Effector memory CD4-positive, alpha-beta T cell (primary cell): Measurements from ENCODE around the gene TRAPPC10.

ENCODE experiments used
- DNase-seq, 3 donors: peaks; one replicate each; pipeline ENCODE4 v3.0.0-alpha.2; 2020
- H3K27ac ChIP-seq: 2 replicates; pipeline ENCODE4 v1.7.0; 2013; ENCODE audit warnings: mild to moderate bottlenecking, low read length, moderate library complexity; ENCODE audit not compliant: insufficient read depth, poor library complexity, severe bottlenecking
- H3K27me3 ChIP-seq: replicated peaks from 2 replicates; pipeline ENCODE4 v1.7.0; 2013; ENCODE audit warnings: mild to moderate bottlenecking, low read length; ENCODE audit not compliant: insufficient read depth, control insufficient read depth, poor library complexity, severe bottlenecking
- H3K36me3 ChIP-seq: 2 replicates; pipeline ENCODE4 v1.7.0; 2013; ENCODE audit warnings: mild to moderate bottlenecking, low read length, moderate library complexity; ENCODE audit not compliant: control insufficient read depth, insufficient read depth
- H3K4me1 ChIP-seq: 2 replicates; pipeline ENCODE4 v1.7.0; 2013; ENCODE audit warnings: low read length, mild to moderate bottlenecking; ENCODE audit not compliant: control insufficient read depth, insufficient read depth, poor library complexity, severe bottlenecking
- H3K4me3 ChIP-seq: 2 replicates; pipeline ENCODE4 v1.7.0; 2013; ENCODE audit warnings: low read length, low read depth, mild to moderate bottlenecking; ENCODE audit not compliant: insufficient read depth, poor library complexity, severe bottlenecking
- H3K9me3 ChIP-seq: 2 replicates; pipeline ENCODE4 v1.7.0; 2013; ENCODE audit warnings: mild to moderate bottlenecking, low read length, moderate library complexity; ENCODE audit not compliant: control insufficient read depth

Gene TRAPPC10

DNA sequence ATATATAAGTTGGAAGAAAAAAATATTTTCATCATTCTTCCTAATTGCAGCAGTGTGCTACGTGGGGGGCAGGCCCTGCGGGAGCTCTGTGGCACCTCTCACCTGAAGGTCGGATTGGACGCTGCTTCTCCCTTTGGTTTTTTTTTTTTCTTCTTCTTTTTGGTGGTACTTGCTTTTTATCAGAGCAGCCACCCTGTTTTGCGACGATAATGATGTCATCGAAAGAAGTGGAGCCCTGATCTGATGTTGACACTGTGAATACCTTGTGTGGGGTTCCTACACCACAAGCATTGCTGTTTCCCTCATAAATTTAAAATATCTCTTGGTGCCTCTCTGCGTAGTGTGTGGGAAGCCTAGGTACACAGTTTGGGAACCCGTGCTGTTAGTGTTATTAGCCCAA, 5.5 kb downstream of the TRAPPC10 start:
- H3K4me1 ChIP-seq = peaks cover 59% of the 10 kb centered on the region
- H3K27ac ChIP-seq = no peak overlapping the region
- no peak overlapping the region for H3K4me3 ChIP-seq
- no peaks in the 10 kb centered on the region for H3K27me3 ChIP-seq
- H3K9me3 ChIP-seq = no peaks in the 10 kb centered on the region
- no peak for DNase-seq
- H3K36me3 ChIP-seq = no peaks in the 10 kb centered on the region

GRCh38 chr21:44018127-44018526, 6.0 kb downstream of the TRAPPC10 start:
- H3K4me3 ChIP-seq = no peak overlapping the region
- H3K36me3 ChIP-seq = no peaks in the 10 kb centered on the region
- H3K27me3 ChIP-seq = no peaks in the 10 kb centered on the region
- H3K4me1 ChIP-seq = peaks cover 57% of the 10 kb centered on the region
- H3K9me3 ChIP-seq = no peaks in the 10 kb centered on the region
- no peak for DNase-seq
- H3K27ac ChIP-seq = no peak overlapping the region

GRCh38 chr21:44018813-44019567, 6.9 kb downstream of the TRAPPC10 start:
- no peak overlapping the region for H3K4me3 ChIP-seq
- no peak overlapping the region for H3K27ac ChIP-seq
- H3K9me3 ChIP-seq = no peaks in the 10 kb centered on the region
- H3K27me3 ChIP-seq = no peaks in the 10 kb centered on the region
- H3K4me1 ChIP-seq = peaks cover 50% of the 10 kb centered on the region
- no peaks in the 10 kb centered on the region for H3K36me3 ChIP-seq
- no peak for DNase-seq

DNA sequence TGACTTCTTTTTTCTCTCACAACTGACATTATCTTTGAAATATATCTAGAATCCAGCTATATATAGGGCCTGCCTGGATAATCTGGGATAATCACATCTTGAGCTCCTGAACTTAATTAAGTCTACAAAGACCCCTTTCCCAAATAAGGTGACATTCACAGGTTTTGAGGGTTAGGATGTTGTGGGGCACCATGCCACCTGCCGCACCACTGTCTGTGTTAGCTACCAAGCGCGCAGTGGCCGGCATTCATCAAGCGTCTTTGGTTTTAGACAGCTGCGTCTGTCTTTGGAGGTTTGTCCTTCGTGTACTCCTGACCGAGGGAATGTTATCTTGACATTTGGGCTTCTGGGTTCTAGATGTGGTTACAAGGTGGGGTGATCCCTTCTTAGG, 7.5 kb downstream of the TRAPPC10 start:
- no peak for DNase-seq
- Histone ChIP-seq H3K27ac (no peak overlapping the region), H3K36me3 (no peaks in the 10 kb centered on the region), H3K27me3 (no peaks in the 10 kb centered on the region), H3K9me3 (no peaks in the 10 kb centered on the region), H3K4me3 (no peak overlapping the region), H3K4me1 (peaks cover 44% of the 10 kb centered on the region)

- Histone ChIP-seq H3K27ac (peak overlapping the region; percentile 54), H3K4me3 (no peak overlapping the region), H3K4me1 (peaks cover 44% of the 10 kb centered on the region), H3K36me3 (no peaks in the 10 kb centered on the region), H3K27me3 (no peaks in the 10 kb centered on the region), H3K9me3 (no peaks in the 10 kb centered on the region)
- no peak for DNase-seq
These were observed 8.4 kb downstream of the TRAPPC10 start for GRCh38 chr21:44020551-44020950.

DNA sequence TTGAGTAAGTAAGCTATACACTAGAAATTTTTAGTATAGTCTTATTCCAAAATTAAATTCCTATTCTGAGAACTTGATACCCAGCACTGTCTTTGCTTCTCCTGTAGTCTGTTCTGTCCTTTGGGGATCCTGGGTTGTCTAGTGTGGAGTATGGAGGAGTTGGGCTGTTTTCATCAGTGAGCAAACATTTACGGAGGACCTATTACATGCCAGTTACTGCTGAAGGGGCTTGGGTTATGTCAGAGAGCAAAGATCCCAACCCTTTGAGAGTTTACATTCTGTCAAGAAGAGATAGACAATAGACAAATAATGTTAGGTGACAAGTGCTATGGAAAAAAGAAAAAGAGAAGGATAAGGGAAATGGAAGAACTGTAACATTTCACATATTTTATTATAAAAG, 9.0 kb downstream of the TRAPPC10 start:
- Histone ChIP-seq H3K4me1 (peaks cover 45% of the 10 kb centered on the region), H3K4me3 (no peak overlapping the region), H3K9me3 (no peaks in the 10 kb centered on the region), H3K27ac (peak overlapping the region; percentile 54), H3K36me3 (no peaks in the 10 kb centered on the region), H3K27me3 (no peaks in the 10 kb centered on the region)
- DNase-seq = no peak

- Histone ChIP-seq H3K4me1 (peaks cover 27% of the 10 kb centered on the region), H3K36me3 (no peaks in the 10 kb centered on the region), H3K4me3 (no peak overlapping the region), H3K9me3 (no peaks in the 10 kb centered on the region), H3K27me3 (no peaks in the 10 kb centered on the region), H3K27ac (no peak overlapping the region)
- no peak for DNase-seq
These were observed 12.1 kb downstream of the TRAPPC10 start for GRCh38 chr21:44024257-44024656.

DNA sequence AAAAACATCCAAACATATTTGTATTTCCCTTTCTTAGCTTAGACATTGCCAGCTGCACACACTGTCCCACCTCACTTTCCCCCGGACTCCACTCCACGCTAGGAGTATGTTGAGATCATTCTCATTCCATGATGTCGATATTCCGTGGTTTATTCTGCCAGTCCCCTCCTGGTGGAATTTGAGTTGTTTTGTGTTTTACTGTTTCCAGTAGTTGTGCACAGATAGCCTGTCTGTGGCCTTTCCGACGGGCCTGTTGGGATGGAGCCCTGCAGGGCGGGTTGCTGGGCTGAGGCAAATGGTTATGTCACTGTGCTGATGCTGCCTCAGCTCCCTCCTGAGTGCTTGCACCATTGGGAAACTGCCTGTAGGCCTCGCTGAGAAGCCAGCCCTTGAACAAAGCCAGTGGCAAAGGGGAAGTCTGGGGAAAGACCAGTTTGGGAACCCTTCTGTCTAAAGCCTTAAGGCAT, 12.8 kb downstream of the TRAPPC10 start:
- H3K9me3 ChIP-seq = no peaks in the 10 kb centered on the region
- no peak overlapping the region for H3K27ac ChIP-seq
- no peaks in the 10 kb centered on the region for H3K36me3 ChIP-seq
- DNase-seq = no peak
- peaks cover 21% of the 10 kb centered on the region for H3K4me1 ChIP-seq
- no peaks in the 10 kb centered on the region for H3K27me3 ChIP-seq
- H3K4me3 ChIP-seq = no peak overlapping the region

- Histone ChIP-seq H3K4me3 (no peak overlapping the region), H3K27ac (no peak overlapping the region), H3K4me1 (peaks cover 16% of the 10 kb centered on the region), H3K9me3 (no peaks in the 10 kb centered on the region), H3K27me3 (no peaks in the 10 kb centered on the region), H3K36me3 (peaks cover 3% of the 10 kb centered on the region)
- DNase-seq = no peak
These were observed 15.6 kb downstream of the TRAPPC10 start for GRCh38 chr21:44027607-44028286.

DNA sequence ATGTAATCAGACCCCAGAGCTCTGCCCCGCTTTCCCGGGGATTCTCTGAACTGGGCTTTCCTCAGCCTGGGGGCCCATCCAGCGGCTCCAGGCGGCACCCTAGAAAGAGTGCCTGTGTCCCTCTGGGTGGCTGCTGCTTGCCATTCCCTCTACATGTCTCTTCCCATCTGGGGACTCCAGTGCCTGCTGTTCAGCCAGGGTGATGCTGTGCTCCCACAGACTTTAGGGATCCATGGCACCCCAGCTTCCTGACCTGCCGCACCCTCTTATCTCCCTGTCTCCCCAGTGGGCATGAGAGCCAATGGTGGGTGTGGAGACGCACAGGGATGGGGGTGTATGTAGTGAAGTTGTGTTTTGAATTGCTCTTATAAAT, 16.2 kb downstream of the TRAPPC10 start:
- no peak for DNase-seq

More for the DNA sequence above, 16.2 kb downstream of the TRAPPC10 start:
- no peak overlapping the region for H3K4me3 ChIP-seq
- no peaks in the 10 kb centered on the region for H3K27me3 ChIP-seq
- no peak overlapping the region for H3K27ac ChIP-seq
- H3K4me1 ChIP-seq = peaks cover 15% of the 10 kb centered on the region
- peaks cover 7% of the 10 kb centered on the region for H3K36me3 ChIP-seq
- no peaks in the 10 kb centered on the region for H3K9me3 ChIP-seq
